GM23338 (cell line): ENCODE measurements around the gene HS6ST2.

Experiments
- CREB1 ChIP-seq: fragments of 250-450 bp; sonication (Bioruptor Pico); IDR thresholded peaks from 2 replicates; pipeline ENCODE4 v1.5.0; 2020; ENCODE audit warnings: low read depth, mild to moderate bottlenecking, moderate library complexity
- EZH2 ChIP-seq: fragments of 200-600 bp; sonication (generic); IDR thresholded peaks from one replicate; pipeline ENCODE4 v1.8.0; 2017; ENCODE audit warnings: antibody characterized with exemption, mild to moderate bottlenecking, low read depth; ENCODE audit not compliant: unreplicated experiment
- EZH2phosphoT487 ChIP-seq: fragments of 200-600 bp; sonication (generic); IDR thresholded peaks from one replicate; pipeline ENCODE4 v1.8.1; 2018; ENCODE audit warnings: antibody characterized with exemption; ENCODE audit not compliant: unreplicated experiment
- TF ChIP-seq, protein P1 (sequence below), 2 experiments: fragments of 200-600 bp in 1 of 2; sonication (generic) in 1 of 2; conservative IDR thresholded peaks; 2 replicates each; pipeline versions ENCODE4 v1.5.1 to v1.6.1; 2016 to 2017; ENCODE audit warnings: antibody characterized with exemption in 2 of 2, low read depth in 2 of 2, mild to moderate bottlenecking in 2 of 2, moderate library complexity in 1 of 2
- TF ChIP-seq, protein P2 (sequence below): IDR thresholded peaks from one replicate; pipeline ENCODE4 v1.6.1; 2018; ENCODE audit warnings: antibody characterized with exemption; ENCODE audit not compliant: unreplicated experiment

DNA sequence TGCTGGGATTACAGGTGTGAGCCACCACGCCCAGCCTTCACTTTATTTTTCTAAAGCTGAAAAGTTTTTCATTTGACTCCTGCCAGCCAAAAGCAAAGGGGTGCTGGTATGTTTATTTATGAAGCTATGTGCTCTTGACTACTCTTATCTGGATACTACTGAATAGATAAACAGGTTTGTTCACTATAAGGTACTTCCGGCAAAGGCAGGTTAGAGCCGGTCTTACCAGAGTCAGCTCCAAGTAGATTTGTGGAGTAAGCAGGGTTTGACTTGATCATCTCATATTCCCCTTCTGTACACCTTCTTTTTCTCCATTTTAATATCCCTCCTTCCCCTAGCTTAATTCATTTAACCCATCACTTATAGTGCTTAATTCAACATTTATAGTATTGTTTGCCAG is 294.2 kb downstream of the HS6ST2 start:
- TF ChIP-seq, protein P1, sequence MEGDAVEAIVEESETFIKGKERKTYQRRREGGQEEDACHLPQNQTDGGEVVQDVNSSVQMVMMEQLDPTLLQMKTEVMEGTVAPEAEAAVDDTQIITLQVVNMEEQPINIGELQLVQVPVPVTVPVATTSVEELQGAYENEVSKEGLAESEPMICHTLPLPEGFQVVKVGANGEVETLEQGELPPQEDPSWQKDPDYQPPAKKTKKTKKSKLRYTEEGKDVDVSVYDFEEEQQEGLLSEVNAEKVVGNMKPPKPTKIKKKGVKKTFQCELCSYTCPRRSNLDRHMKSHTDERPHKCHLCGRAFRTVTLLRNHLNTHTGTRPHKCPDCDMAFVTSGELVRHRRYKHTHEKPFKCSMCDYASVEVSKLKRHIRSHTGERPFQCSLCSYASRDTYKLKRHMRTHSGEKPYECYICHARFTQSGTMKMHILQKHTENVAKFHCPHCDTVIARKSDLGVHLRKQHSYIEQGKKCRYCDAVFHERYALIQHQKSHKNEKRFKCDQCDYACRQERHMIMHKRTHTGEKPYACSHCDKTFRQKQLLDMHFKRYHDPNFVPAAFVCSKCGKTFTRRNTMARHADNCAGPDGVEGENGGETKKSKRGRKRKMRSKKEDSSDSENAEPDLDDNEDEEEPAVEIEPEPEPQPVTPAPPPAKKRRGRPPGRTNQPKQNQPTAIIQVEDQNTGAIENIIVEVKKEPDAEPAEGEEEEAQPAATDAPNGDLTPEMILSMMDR (conservative IDR thresholded peaks at IDR 0.05; ENCODE audit: low read depth in 2 of 2) = no peak
- no peak for TF ChIP-seq EZH2phosphoT487
- TF ChIP-seq, protein P2, sequence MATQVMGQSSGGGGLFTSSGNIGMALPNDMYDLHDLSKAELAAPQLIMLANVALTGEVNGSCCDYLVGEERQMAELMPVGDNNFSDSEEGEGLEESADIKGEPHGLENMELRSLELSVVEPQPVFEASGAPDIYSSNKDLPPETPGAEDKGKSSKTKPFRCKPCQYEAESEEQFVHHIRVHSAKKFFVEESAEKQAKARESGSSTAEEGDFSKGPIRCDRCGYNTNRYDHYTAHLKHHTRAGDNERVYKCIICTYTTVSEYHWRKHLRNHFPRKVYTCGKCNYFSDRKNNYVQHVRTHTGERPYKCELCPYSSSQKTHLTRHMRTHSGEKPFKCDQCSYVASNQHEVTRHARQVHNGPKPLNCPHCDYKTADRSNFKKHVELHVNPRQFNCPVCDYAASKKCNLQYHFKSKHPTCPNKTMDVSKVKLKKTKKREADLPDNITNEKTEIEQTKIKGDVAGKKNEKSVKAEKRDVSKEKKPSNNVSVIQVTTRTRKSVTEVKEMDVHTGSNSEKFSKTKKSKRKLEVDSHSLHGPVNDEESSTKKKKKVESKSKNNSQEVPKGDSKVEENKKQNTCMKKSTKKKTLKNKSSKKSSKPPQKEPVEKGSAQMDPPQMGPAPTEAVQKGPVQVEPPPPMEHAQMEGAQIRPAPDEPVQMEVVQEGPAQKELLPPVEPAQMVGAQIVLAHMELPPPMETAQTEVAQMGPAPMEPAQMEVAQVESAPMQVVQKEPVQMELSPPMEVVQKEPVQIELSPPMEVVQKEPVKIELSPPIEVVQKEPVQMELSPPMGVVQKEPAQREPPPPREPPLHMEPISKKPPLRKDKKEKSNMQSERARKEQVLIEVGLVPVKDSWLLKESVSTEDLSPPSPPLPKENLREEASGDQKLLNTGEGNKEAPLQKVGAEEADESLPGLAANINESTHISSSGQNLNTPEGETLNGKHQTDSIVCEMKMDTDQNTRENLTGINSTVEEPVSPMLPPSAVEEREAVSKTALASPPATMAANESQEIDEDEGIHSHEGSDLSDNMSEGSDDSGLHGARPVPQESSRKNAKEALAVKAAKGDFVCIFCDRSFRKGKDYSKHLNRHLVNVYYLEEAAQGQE = no peak
- TF ChIP-seq EZH2 = no peak
- no peak for TF ChIP-seq CREB1 (CRISPR knock-in tag)
